ENCODE measurements around the gene OPN1MW2. TPM values are rescaled to one million over a fixed set of nuclear protein-coding genes. Genes with fewer than 3 reads are reported as not detected.

OPN1MW2 gene
- total RNA-seq, 1 donor from 2014 or later, result not detected

Other genes starting within 250 kb of the OPN1MW2 start
- gene HCFC1, start 247.9 kb upstream of the OPN1MW2 start, total RNA-seq, result 33.0 TPM
- gene TMEM187, start 247.0 kb upstream of the OPN1MW2 start, total RNA-seq, result 5.1 TPM
- 97.8 TPM for gene IRAK1, start 199.9 kb upstream of the OPN1MW2 start, total RNA-seq
- gene MECP2, start 122.0 kb upstream of the OPN1MW2 start, total RNA-seq, result 25.1 TPM
- gene OPN1LW, start 75.5 kb upstream of the OPN1MW2 start, total RNA-seq, result not detected
- not detected for gene OPN1MW, start 37.2 kb upstream of the OPN1MW2 start, total RNA-seq
- not detected for gene OPN1MW3, start 37.8 kb downstream of the OPN1MW2 start, total RNA-seq
- not detected for gene TEX28, start 75.4 kb downstream of the OPN1MW2 start, total RNA-seq
- not detected for gene TKTL1, start 76.0 kb downstream of the OPN1MW2 start, total RNA-seq
- 417 TPM for gene FLNA, start 154.9 kb downstream of the OPN1MW2 start, total RNA-seq
- 49.3 TPM for gene EMD, start 159.5 kb downstream of the OPN1MW2 start, total RNA-seq
- 2,565 TPM for gene RPL10, start 178.6 kb downstream of the OPN1MW2 start, total RNA-seq
- gene DNASE1L1, start 189.5 kb downstream of the OPN1MW2 start, total RNA-seq, result 22.8 TPM
- gene TAFAZZIN, start 191.8 kb downstream of the OPN1MW2 start, total RNA-seq, result 18.1 TPM
- gene ATP6AP1, start 208.9 kb downstream of the OPN1MW2 start, total RNA-seq, result 63.2 TPM
- gene GDI1, start 217.4 kb downstream of the OPN1MW2 start, total RNA-seq, result 33.8 TPM
- 17.9 TPM for gene FAM50A, start 224.4 kb downstream of the OPN1MW2 start, total RNA-seq
- 7.1 TPM for gene PLXNA3, start 238.5 kb downstream of the OPN1MW2 start, total RNA-seq

All from esophagus mucosa (tissue), 1 donor.